ENCODE data around the gene SUSD6. TPM values are rescaled to one million over a fixed set of nuclear protein-coding genes. Genes with fewer than 3 reads are reported as not detected.
A peak's percentile ranks its signal among the peaks of the same experiment; 100 is the strongest.

The SUSD6 gene
- total RNA-seq, 1 donor, result 17.7 TPM

GRCh38 chr14:69682136-69682535, 70.7 kb downstream of the SUSD6 start:
- Histone ChIP-seq H2AFZ (ENCODE audit: low read length) (no peak overlapping the region), H3K4me1 (ENCODE audit: insufficient read depth, low read length) (peaks cover 12% of the 10 kb centered on the region), H3K36me3 (ENCODE audit: insufficient read depth, low read length) (no peaks in the 10 kb centered on the region), H3K27ac (ENCODE audit: low read depth, low read length) (no peak overlapping the region), H3K27me3 (ENCODE audit: insufficient read depth, low read length) (no peaks in the 10 kb centered on the region), H3K4me3 (ENCODE audit: insufficient read depth, low read length) (no peak overlapping the region), H3K79me2 (ENCODE audit: insufficient read depth, low read length) (peaks cover 29% of the 10 kb centered on the region), H4K20me1 (ENCODE audit: insufficient read depth, low read length) (peaks cover 54% of the 10 kb centered on the region), H3K4me2 (ENCODE audit: insufficient read depth, low read length) (no peak overlapping the region), H3K9me3 (ENCODE audit: low read depth, low read length) (no peaks in the 10 kb centered on the region)
- DNase-seq (ENCODE audit: insufficient read length, low spot score, missing footprints), result no peak
- no peak for TF ChIP-seq CTCF (IDR thresholded peaks at IDR 0.05; ENCODE audit: extremely low read depth, low read depth, low read length)

GRCh38 chr14:69682621-69683263, 71.3 kb downstream of the SUSD6 start:
- peak; percentile 47 for DNase-seq (ENCODE audit: insufficient read length, low spot score, missing footprints)

GRCh38 chr14:69683971-69684370, 72.6 kb downstream of the SUSD6 start:
- Histone ChIP-seq H3K4me3 (ENCODE audit: insufficient read depth, low read length) (no peak overlapping the region), H4K20me1 (ENCODE audit: insufficient read depth, low read length) (peaks cover 59% of the 10 kb centered on the region), H3K4me2 (ENCODE audit: insufficient read depth, low read length) (no peak overlapping the region), H2AFZ (ENCODE audit: low read length) (no peak overlapping the region), H3K27ac (ENCODE audit: low read depth, low read length) (no peak overlapping the region), H3K27me3 (ENCODE audit: insufficient read depth, low read length) (no peaks in the 10 kb centered on the region), H3K79me2 (ENCODE audit: insufficient read depth, low read length) (peaks cover 33% of the 10 kb centered on the region), H3K9me3 (ENCODE audit: low read depth, low read length) (no peaks in the 10 kb centered on the region), H3K4me1 (ENCODE audit: insufficient read depth, low read length) (peaks cover 12% of the 10 kb centered on the region), H3K36me3 (ENCODE audit: insufficient read depth, low read length) (no peaks in the 10 kb centered on the region)
- DNase-seq (ENCODE audit: insufficient read length, low spot score, missing footprints), result no peak
- no peak for TF ChIP-seq CTCF (IDR thresholded peaks at IDR 0.05; ENCODE audit: extremely low read depth, low read depth, low read length)

More at GRCh38 chr14:69682621-69683263, 71.3 kb downstream of the SUSD6 start:
- Histone ChIP-seq H3K9me3 (ENCODE audit: low read depth, low read length) (no peaks in the 10 kb centered on the region), H3K4me2 (ENCODE audit: insufficient read depth, low read length) (no peak overlapping the region), H3K36me3 (ENCODE audit: insufficient read depth, low read length) (no peaks in the 10 kb centered on the region), H3K4me1 (ENCODE audit: insufficient read depth, low read length) (peaks cover 12% of the 10 kb centered on the region), H2AFZ (ENCODE audit: low read length) (no peak overlapping the region), H3K79me2 (ENCODE audit: insufficient read depth, low read length) (peaks cover 29% of the 10 kb centered on the region), H3K4me3 (ENCODE audit: insufficient read depth, low read length) (no peak overlapping the region), H3K27me3 (ENCODE audit: insufficient read depth, low read length) (no peaks in the 10 kb centered on the region), H3K27ac (ENCODE audit: low read depth, low read length) (no peak overlapping the region), H4K20me1 (ENCODE audit: insufficient read depth, low read length) (peaks cover 54% of the 10 kb centered on the region)
- no peak for TF ChIP-seq CTCF (IDR thresholded peaks at IDR 0.05; ENCODE audit: extremely low read depth, low read depth, low read length)

GRCh38 chr14:69684461-69685217, 73.2 kb downstream of the SUSD6 start:
- Histone ChIP-seq H3K79me2 (ENCODE audit: insufficient read depth, low read length) (peaks cover 33% of the 10 kb centered on the region), H3K27ac (ENCODE audit: low read depth, low read length) (no peak overlapping the region), H3K4me3 (ENCODE audit: insufficient read depth, low read length) (no peak overlapping the region), H2AFZ (ENCODE audit: low read length) (no peak overlapping the region), H3K9me3 (ENCODE audit: low read depth, low read length) (no peaks in the 10 kb centered on the region), H3K4me1 (ENCODE audit: insufficient read depth, low read length) (peaks cover 12% of the 10 kb centered on the region), H4K20me1 (ENCODE audit: insufficient read depth, low read length) (peaks cover 59% of the 10 kb centered on the region), H3K27me3 (ENCODE audit: insufficient read depth, low read length) (no peaks in the 10 kb centered on the region), H3K4me2 (ENCODE audit: insufficient read depth, low read length) (no peak overlapping the region), H3K36me3 (ENCODE audit: insufficient read depth, low read length) (no peaks in the 10 kb centered on the region)
- peak; percentile 21 for DNase-seq (ENCODE audit: insufficient read length, low spot score, missing footprints)
- TF ChIP-seq CTCF (IDR thresholded peaks at IDR 0.05; ENCODE audit: extremely low read depth, low read depth, low read length), result no peak

All from osteoblast (primary cell).